Measurements from ENCODE around the gene PKHD1. TPM values are rescaled to one million over a fixed set of nuclear protein-coding genes. Genes with fewer than 3 reads are reported as not detected.

The PKHD1 gene
- total and polyA plus RNA-seq, 2 donors (not counting 1 experiment from before 2014, with no cell fraction given), result not detected

DNA sequence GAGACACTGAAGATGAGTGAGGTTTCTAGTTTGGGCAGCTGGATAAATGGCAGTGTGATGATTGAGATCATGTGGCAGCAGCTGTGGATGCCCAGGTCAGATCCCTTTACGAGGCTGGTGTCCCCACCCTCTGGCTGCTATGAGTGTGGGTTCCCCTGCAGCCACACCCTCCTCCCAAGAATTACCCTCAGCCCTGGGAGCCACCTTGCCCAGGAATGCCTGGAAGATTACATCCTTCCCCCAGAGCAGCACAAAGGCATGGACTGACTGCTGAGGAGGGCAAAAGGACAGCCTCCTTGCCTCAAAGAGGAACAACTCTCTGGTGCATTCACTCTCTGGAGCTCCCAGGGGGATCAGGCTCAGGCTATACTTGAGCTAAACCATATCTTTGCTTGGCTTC lies 15.0 kb upstream of the PKHD1 start:
- no CpG with 5 or more reads among the region's 1 CpG for WGBS (ENCODE audit: insufficient coverage)
- CTCF ChIA-PET, result no interaction called here
- Histone ChIP-seq H3K79me2 (ENCODE audit: control insufficient read depth, insufficient read depth, low read length) (no peaks in the 10 kb centered on the region), H3K4me2 (replicated peaks; ENCODE audit: low read depth, low read length, poor library complexity, severe bottlenecking) (no peak overlapping the region), H3K4me3 (ENCODE audit: control extremely low read depth in 1 of 5, extremely low read depth in 1 of 5, insufficient read depth in 1 of 5, low read depth in 2 of 5, low read length in 4 of 5) (no peak overlapping the region), H3K27me3 (replicated peaks in 1 of 4; ENCODE audit: control extremely low read depth in 1 of 4, control insufficient read depth in 3 of 4, insufficient read depth in 4 of 4, low read length in 3 of 4) (no peaks in the 10 kb centered on the region), H4K20me1 (ENCODE audit: control insufficient read depth, insufficient read depth, low read length, poor library complexity, severe bottlenecking) (no peaks in the 10 kb centered on the region), H2AFZ (ENCODE audit: insufficient read depth, low read depth, low read length, poor library complexity, severe bottlenecking) (no peak overlapping the region), H3K9ac (ENCODE audit: low read length) (no peak overlapping the region), H3K36me3 (replicated peaks in 1 of 2; ENCODE audit: control extremely low read depth in 1 of 2, control insufficient read depth in 1 of 2, extremely low read depth in 1 of 2, insufficient read depth in 2 of 2, low read length in 1 of 2) (no peaks in the 10 kb centered on the region), H3K4me1 (ENCODE audit: control insufficient read depth in 2 of 2, insufficient read depth in 2 of 2, low read length in 2 of 2) (no peaks in the 10 kb centered on the region), H3K27ac (ENCODE audit: low read length in 2 of 2) (no peak overlapping the region), H3K9me3 (ENCODE audit: control extremely low read depth in 1 of 3, control insufficient read depth in 2 of 3, insufficient read depth in 1 of 3, low read length in 2 of 3) (no peaks in the 10 kb centered on the region)
- H3K27ac Mint-ChIP-seq, result no peak overlapping the region
- POLR2A ChIA-PET, result no interaction called here
- no peaks in the 10 kb centered on the region for H3K4me1 Mint-ChIP-seq
- DNase-seq (no peak), ATAC-seq (ENCODE audit: low read depth) (no peak)
- no peak for TF ChIP-seq EZH2 (IDR thresholded peaks at IDR 0.05; ENCODE audit: borderline replicate concordance, insufficient read depth, low read depth, low read length, poor library complexity, severe bottlenecking)
- no peak for TF ChIP-seq CTCF (IDR thresholded peaks at IDR 0.05)
- H3K9me3 Mint-ChIP-seq (ENCODE audit: insufficient read depth), result no peaks in the 10 kb centered on the region
- intact Hi-C loops (cut with micrococcal nuclease), result no loop called here
- H3K27me3 Mint-ChIP-seq, result peaks cover 18% of the 10 kb centered on the region
- no peak overlapping the region for H3K4me3 Mint-ChIP-seq

GRCh38 chr6:52098721-52099120 lies 11.3 kb upstream of the PKHD1 start:
- Histone ChIP-seq H3K9ac (ENCODE audit: low read length) (no peak overlapping the region), H4K20me1 (ENCODE audit: control insufficient read depth, insufficient read depth, low read length, poor library complexity, severe bottlenecking) (no peaks in the 10 kb centered on the region), H3K4me3 (ENCODE audit: control extremely low read depth in 1 of 5, extremely low read depth in 1 of 5, insufficient read depth in 1 of 5, low read depth in 2 of 5, low read length in 4 of 5) (no peak overlapping the region), H3K27ac (ENCODE audit: low read length in 2 of 2) (no peak overlapping the region), H3K4me1 (ENCODE audit: control insufficient read depth in 2 of 2, insufficient read depth in 2 of 2, low read length in 2 of 2) (no peaks in the 10 kb centered on the region), H2AFZ (ENCODE audit: insufficient read depth, low read depth, low read length, poor library complexity, severe bottlenecking) (no peak overlapping the region), H3K79me2 (ENCODE audit: control insufficient read depth, insufficient read depth, low read length) (no peaks in the 10 kb centered on the region), H3K27me3 (replicated peaks in 1 of 4; ENCODE audit: control extremely low read depth in 1 of 4, control insufficient read depth in 3 of 4, insufficient read depth in 4 of 4, low read length in 3 of 4) (no peaks in the 10 kb centered on the region), H3K9me3 (ENCODE audit: control extremely low read depth in 1 of 3, control insufficient read depth in 2 of 3, insufficient read depth in 1 of 3, low read length in 2 of 3) (no peaks in the 10 kb centered on the region), H3K4me2 (replicated peaks; ENCODE audit: low read depth, low read length, poor library complexity, severe bottlenecking) (no peak overlapping the region), H3K36me3 (replicated peaks in 1 of 2; ENCODE audit: control extremely low read depth in 1 of 2, control insufficient read depth in 1 of 2, extremely low read depth in 1 of 2, insufficient read depth in 2 of 2, low read length in 1 of 2) (no peaks in the 10 kb centered on the region)
- TF ChIP-seq CTCF (IDR thresholded peaks at IDR 0.05) (no peak), EZH2 (IDR thresholded peaks at IDR 0.05; ENCODE audit: borderline replicate concordance, insufficient read depth, low read depth, low read length, poor library complexity, severe bottlenecking) (no peak)
- DNase-seq (no peak), ATAC-seq (ENCODE audit: low read depth) (no peak)
- no CpG with 5 or more reads among the region's 1 CpG for WGBS (ENCODE audit: insufficient coverage)
- ChIA-PET POLR2A (no interaction called here), CTCF (no interaction called here)
- Mint-ChIP-seq H3K4me1 (no peaks in the 10 kb centered on the region), H3K27ac (no peak overlapping the region), H3K27me3 (peaks cover 18% of the 10 kb centered on the region), H3K9me3 (ENCODE audit: insufficient read depth) (peaks cover 2% of the 10 kb centered on the region), H3K4me3 (no peak overlapping the region)
- intact Hi-C loops (cut with micrococcal nuclease), result no loop called here

Measured in B cell (primary cell).